Left ventricle myocardium superior (tissue), 1 donor: ENCODE data around the gene RHD. TPM values are rescaled to one million over a fixed set of nuclear protein-coding genes. Genes with fewer than 3 reads are reported as not detected.
"Not testable (repeated sequence)": the region's sequence is repeated elsewhere in the genome, so short reads cannot be mapped to it uniquely, and the experiment has no call there.

Source experiments
- ATAC-seq: fragments of 200-7000 bp; cut with Tn5 transposase; one replicate; pipeline ENCODE4 v1.9.1; 2020; ENCODE audit warnings: mild to moderate bottlenecking, moderate library complexity
- DNase-seq: peaks from one replicate; pipeline ENCODE4 v3.0.0-alpha.2; 2020
- intact Hi-C: fragments of 100-400 bp; cut with micrococcal nuclease; formaldehyde crosslinking; loops from one replicate; pipeline ENCODE4 v1.11.0; 2022
- total RNA-seq: library from RNA; stranded (reverse); fragmentation: NEBNext Ultra II Directional; extraction: Animal tissue kit (Norgen Biotek cat#: 25700); gene quantifications from one replicate; pipeline ENCODE4 v1.2.1, GENCODE V29; 2021
- donor health status: DM: no; HTN: yes; CAD: no; lungs with severe emphysema.

The RHD gene
- total RNA-seq, 1 donor from 2014 or later, result not detected

GRCh38 chr1:25294889-25295826 lies 22.8 kb downstream of the RHD start:
- intact Hi-C loops, DNase-seq: not testable (repeated sequence)
- ATAC-seq, result peak; percentile 72

- intact Hi-C loops, DNase-seq, ATAC-seq: not testable (repeated sequence)
Measured at GRCh38 chr1:25296501-25296900, 24.2 kb downstream of the RHD start.

GRCh38 chr1:25300729-25301128 lies 28.4 kb downstream of the RHD start:
- intact Hi-C loops, DNase-seq: not testable (repeated sequence)
- ATAC-seq, result peak; percentile 72

GRCh38 chr1:25302330-25302729 lies 30.0 kb downstream of the RHD start:
- ATAC-seq, intact Hi-C loops, DNase-seq: not testable (repeated sequence)

GRCh38 chr1:25304936-25305335 lies 32.6 kb downstream of the RHD start:
- intact Hi-C loops, DNase-seq: not testable (repeated sequence)
- ATAC-seq, result peak; percentile 78

GRCh38 chr1:25308168-25308567 lies 35.9 kb downstream of the RHD start:
- DNase-seq, ATAC-seq, intact Hi-C loops: not testable (repeated sequence)

- intact Hi-C loops, DNase-seq, ATAC-seq: not testable (repeated sequence)
Measured at GRCh38 chr1:25309085-25309484, 36.8 kb downstream of the RHD start.

GRCh38 chr1:25309486-25309885 lies 37.2 kb downstream of the RHD start:
- intact Hi-C loops, DNase-seq: not testable (repeated sequence)
- peak; percentile 30 for ATAC-seq

GRCh38 chr1:25312806-25313470 lies 40.6 kb downstream of the RHD start:
- DNase-seq, ATAC-seq, intact Hi-C loops: not testable (repeated sequence)

GRCh38 chr1:25320314-25320938 lies 48.1 kb downstream of the RHD start:
- DNase-seq, intact Hi-C loops: not testable (repeated sequence)
- peak; percentile 36 for ATAC-seq

- intact Hi-C loops, DNase-seq, ATAC-seq: not testable (repeated sequence)
Measured at GRCh38 chr1:25322127-25322526, 49.8 kb downstream of the RHD start.

- DNase-seq, intact Hi-C loops, ATAC-seq: not testable (repeated sequence)
Measured at GRCh38 chr1:25324407-25324806, 52.1 kb downstream of the RHD start.

GRCh38 chr1:25327864-25328790 lies 55.8 kb downstream of the RHD start:
- DNase-seq, intact Hi-C loops: not testable (repeated sequence)
- peak; percentile 66 for ATAC-seq

- ATAC-seq, result peak; percentile 55
- intact Hi-C loops, DNase-seq: not testable (repeated sequence)
Measured at GRCh38 chr1:25328791-25329185, 56.5 kb downstream of the RHD start.

- DNase-seq, intact Hi-C loops, ATAC-seq: not testable (repeated sequence)
Measured at GRCh38 chr1:25329336-25329735, 57.0 kb downstream of the RHD start.

GRCh38 chr1:25329950-25330349 lies 57.6 kb downstream of the RHD start:
- intact Hi-C loops, DNase-seq: not testable (repeated sequence)
- ATAC-seq, result peak; percentile 26

- intact Hi-C loops, result not testable (repeated sequence)
Measured at GRCh38 chr1:25336922-25337354, 64.6 kb downstream of the RHD start.

More at GRCh38 chr1:25336922-25337354, 64.6 kb downstream of the RHD start:
- peak; percentile 74 for ATAC-seq
- DNase-seq, result peak; percentile 61
